H9 (cell line): Measurements from ENCODE around the gene RPL18. TPM values are rescaled to one million over a fixed set of nuclear protein-coding genes. Genes with fewer than 3 reads are reported as not detected.

ENCODE experiments used
- DNase-seq: peaks from one replicate; pipeline ENCODE4 v3.0.0-alpha.2; 2017
- H2AFZ ChIP-seq: one replicate; pipeline ENCODE4 v1.6.1; 2013; ENCODE audit warnings: mild to moderate bottlenecking, low read length, control low read depth, moderate library complexity
- H2AK5ac ChIP-seq: 2 replicates; pipeline ENCODE4 v1.6.1; 2013; ENCODE audit warnings: low read length, control low read depth, mixed read lengths; ENCODE audit not compliant: insufficient read length
- H2BK120ac ChIP-seq: one replicate; pipeline ENCODE4 v1.6.1; 2013; ENCODE audit warnings: low read depth, mild to moderate bottlenecking, low read length, control low read depth, inconsistent platforms; ENCODE audit not compliant: poor library complexity, severe bottlenecking
- H2BK12ac ChIP-seq: 2 replicates; pipeline ENCODE4 v1.6.1; 2013; ENCODE audit warnings: low read length, control low read depth, mixed read lengths, low read depth; ENCODE audit not compliant: insufficient read length
- H2BK15ac ChIP-seq: 2 replicates; pipeline ENCODE4 v1.6.1; 2013; ENCODE audit warnings: low read depth, low read length, control low read depth
- H2BK20ac ChIP-seq: one replicate; pipeline ENCODE4 v1.6.1; 2013; ENCODE audit warnings: low read depth, mild to moderate bottlenecking, low read length, control low read depth, inconsistent platforms; ENCODE audit not compliant: poor library complexity, severe bottlenecking
- H2BK5ac ChIP-seq: 2 replicates; pipeline ENCODE4 v1.6.1; 2013; ENCODE audit warnings: low read length, control low read depth, mixed read lengths; ENCODE audit not compliant: insufficient read length
- H3K14ac ChIP-seq: 2 replicates; pipeline ENCODE4 v1.6.1; 2013; ENCODE audit warnings: low read length, control low read depth; ENCODE audit not compliant: insufficient read depth
- H3K18ac ChIP-seq: 2 replicates; pipeline ENCODE4 v1.6.1; 2013; ENCODE audit warnings: low read depth, mild to moderate bottlenecking, mixed read lengths, low read length, control low read depth; ENCODE audit not compliant: insufficient read length
- H3K23ac ChIP-seq: 2 replicates; pipeline ENCODE4 v1.6.1; 2013; ENCODE audit warnings: low read length, control low read depth, mixed read lengths, low read depth; ENCODE audit not compliant: insufficient read length
- H3K23me2 ChIP-seq: 2 replicates; pipeline ENCODE4 v1.6.1; 2013; ENCODE audit warnings: low read depth, mild to moderate bottlenecking, mixed read lengths, low read length, control low read depth; ENCODE audit not compliant: insufficient read length, poor library complexity, severe bottlenecking
- H3K27ac ChIP-seq: 2 replicates; pipeline ENCODE4 v1.5.1; 2013; ENCODE audit warnings: low read length, control low read depth, mixed read lengths, low read depth; ENCODE audit not compliant: insufficient read length
- H3K27me3 ChIP-seq: 2 replicates; pipeline ENCODE4 v1.6.1; 2013; ENCODE audit warnings: low read length, control low read depth, inconsistent platforms; ENCODE audit not compliant: insufficient read depth
- H3K4ac ChIP-seq: 2 replicates; pipeline ENCODE4 v1.6.1; 2013; ENCODE audit warnings: low read depth, mild to moderate bottlenecking, control low read depth, inconsistent platforms, low read length, moderate library complexity
- H3K4me1 ChIP-seq: 2 replicates; pipeline ENCODE4 v1.6.1; 2013; ENCODE audit warnings: low read length, control low read depth, inconsistent platforms; ENCODE audit not compliant: insufficient read depth
- H3K4me2 ChIP-seq: 2 replicates; pipeline ENCODE4 v1.6.1; 2013; ENCODE audit warnings: low read length, control low read depth, mixed read lengths; ENCODE audit not compliant: insufficient read length, insufficient read depth
- H3K56ac ChIP-seq: 2 replicates; pipeline ENCODE4 v1.6.1; 2013; ENCODE audit warnings: low read depth, mild to moderate bottlenecking, mixed read lengths, low read length, control low read depth; ENCODE audit not compliant: insufficient read length
- H3K79me1 ChIP-seq: 2 replicates; pipeline ENCODE4 v1.6.1; 2013; ENCODE audit warnings: low read depth, mild to moderate bottlenecking, moderate library complexity, low read length, control low read depth, inconsistent platforms; ENCODE audit not compliant: insufficient read depth, poor library complexity, severe bottlenecking
- H3K79me2 ChIP-seq: 2 replicates; pipeline ENCODE4 v1.6.1; 2013; ENCODE audit warnings: low read length, control low read depth, inconsistent platforms; ENCODE audit not compliant: insufficient read depth
- H3K9ac ChIP-seq: 2 replicates; pipeline ENCODE4 v1.6.1; 2013; ENCODE audit warnings: low read length, control low read depth, mixed read lengths; ENCODE audit not compliant: insufficient read length; ENCODE audit errors: extremely low read depth
- H3K9me3 ChIP-seq: one replicate; pipeline ENCODE4 v1.6.1; 2013; ENCODE audit warnings: low read depth, low read length, inconsistent platforms; ENCODE audit not compliant: control insufficient read depth
- H3T11ph ChIP-seq: one replicate; pipeline ENCODE4 v1.6.1; 2013; ENCODE audit warnings: mild to moderate bottlenecking, low read length, control low read depth, inconsistent platforms
- H4K20me1 ChIP-seq: one replicate; pipeline ENCODE4 v1.6.1; 2013; ENCODE audit not compliant: control insufficient read depth, insufficient read length, insufficient read depth
- H4K5ac ChIP-seq: 2 replicates; pipeline ENCODE4 v1.6.1; 2013; ENCODE audit warnings: low read depth, mild to moderate bottlenecking, mixed read lengths, low read length, control low read depth; ENCODE audit not compliant: insufficient read length
- H4K8ac ChIP-seq: replicated peaks from 2 replicates; pipeline ENCODE4 v1.6.1; 2013; ENCODE audit warnings: low read length, control low read depth, mixed read lengths, low read depth; ENCODE audit not compliant: insufficient read length
- H4K91ac ChIP-seq: 2 replicates; pipeline ENCODE4 v1.6.1; 2013; ENCODE audit warnings: low read depth, mild to moderate bottlenecking, moderate library complexity, mixed read lengths, low read length, control low read depth; ENCODE audit not compliant: insufficient read length
- H3K27ac Mint-ChIP-seq, 3 experiments: 2 replicates in 2 of 3; 3 replicates in 1 of 3; pipeline ENCODE4 v1.8.0; 2020 to 2021; ENCODE audit warnings: mixed read lengths in 3 of 3, mild to moderate bottlenecking in 1 of 3, moderate library complexity in 1 of 3
- H3K27me3 Mint-ChIP-seq: 2 replicates; pipeline ENCODE4 v1.8.0; 2021; ENCODE audit warnings: low read depth, mild to moderate bottlenecking, moderate library complexity, mixed read lengths
- H3K36me3 Mint-ChIP-seq, 3 experiments: 2 replicates in 2 of 3; 3 replicates in 1 of 3; pipeline ENCODE4 v1.8.0; 2020 to 2021; ENCODE audit warnings: low read depth in 3 of 3, mixed read lengths in 3 of 3; ENCODE audit not compliant: insufficient read depth in 1 of 3
- H3K4me1 Mint-ChIP-seq, 2 experiments: 2 replicates each; pipeline ENCODE4 v1.8.0; 2020; ENCODE audit warnings: mixed read lengths in 2 of 2
- H3K4me3 Mint-ChIP-seq, 2 experiments: 2 replicates in 1 of 2; 3 replicates in 1 of 2; pipeline ENCODE4 v1.8.0; 2020 to 2021; ENCODE audit warnings: mild to moderate bottlenecking in 2 of 2, mixed read lengths in 2 of 2, moderate library complexity in 1 of 2
- H3K9me3 Mint-ChIP-seq, 2 experiments: 2 replicates in 1 of 2; 3 replicates in 1 of 2; pipeline ENCODE4 v1.8.0; 2020; ENCODE audit warnings: mild to moderate bottlenecking in 2 of 2, mixed read lengths in 2 of 2, moderate library complexity in 1 of 2
- WGBS: extraction: QIAGEN DNeasy Blood & Tissue Kit; methylation state at CpG from one replicate; pipeline ENCODE4 v1.1.7; 2013; ENCODE audit warnings: missing lambda C conversion rate, low lambda C conversion rate, mixed read lengths; ENCODE audit not compliant: insufficient read length; ENCODE audit errors: extremely low coverage; 5-methylcytosine and 5-hydroxymethylcytosine counted together
- total RNA-seq: library from RNA; stranded (reverse); gene quantifications from 2 replicates; pipeline ENCODE4 v1.2.1, GENCODE V29; 2021
- TF ChIP-seq, protein P1 (sequence below): fragments of 200-600 bp; sonication (generic); conservative IDR thresholded peaks from 3 replicates; pipeline ENCODE4 v1.8.0; 2021; ENCODE audit warnings: antibody characterized with exemption, mild to moderate bottlenecking

The RPL18 gene
- total RNA-seq, 1 experiment from 2014 or later, result 1,855 TPM

DNA sequence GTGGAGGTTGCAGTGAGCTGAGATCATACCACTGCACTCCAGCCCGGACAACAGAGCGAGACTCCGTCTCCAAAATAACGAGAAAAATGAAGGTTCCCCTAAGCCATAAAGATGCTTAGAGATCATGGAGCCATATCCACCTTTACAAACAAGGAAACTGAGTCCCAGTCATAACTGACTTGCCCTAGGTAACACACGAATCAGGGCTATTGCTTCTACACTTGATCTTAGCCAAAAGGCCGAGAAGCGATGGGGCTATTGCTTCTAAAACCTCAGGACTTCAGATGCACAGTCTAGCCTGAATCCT lies 15.0 kb upstream of the RPL18 start:
- H2AK5ac ChIP-seq, result no peak overlapping the region
- no peak overlapping the region for H2BK20ac ChIP-seq
- peaks cover 32% of the 10 kb centered on the region for H3K23me2 ChIP-seq
- no peak overlapping the region for H3K23ac ChIP-seq
- DNase-seq, result no peak
- H2BK12ac ChIP-seq, result no peak overlapping the region
- Mint-ChIP-seq H3K27me3 (peaks cover 4% of the 10 kb centered on the region), H3K4me1 (peaks cover 32 to 53% of the 10 kb centered on the region in 2 experiments), H3K4me3 (peak overlapping the region; percentile 30 to 63; a peak in 3 of 5 replicates), H3K9me3 (no peaks in the 10 kb centered on the region), H3K36me3 (peaks cover 4 to 22% (median 16%) of the 10 kb centered on the region in 3 experiments; a peak in 6 of 7 replicates), H3K27ac (peak overlapping the region in 1 of 3 experiments; percentile 55; a peak in 1 of 7 replicates)
- H2BK15ac ChIP-seq, result no peak overlapping the region
- H2BK120ac ChIP-seq, result no peak overlapping the region
- H2BK5ac ChIP-seq, result no peak overlapping the region
- no CpG with 5 or more reads among the region's 7 CpGs for WGBS
- H3K9me3 ChIP-seq, result no peaks in the 10 kb centered on the region
- H3K27me3 ChIP-seq, result no peaks in the 10 kb centered on the region; the same call in 1 of the 2 replicates
- H3K4ac ChIP-seq, result no peak overlapping the region
- H4K20me1 ChIP-seq, result no peaks in the 10 kb centered on the region
- H3K79me2 ChIP-seq, result no peaks in the 10 kb centered on the region
- no peak overlapping the region for H3T11ph ChIP-seq
- H3K4me2 ChIP-seq, result peak overlapping the region; percentile 39
- H2AFZ ChIP-seq, result no peak overlapping the region
- H3K56ac ChIP-seq, result no peak overlapping the region
- no peak overlapping the region for H4K5ac ChIP-seq
- TF ChIP-seq, protein P1, sequence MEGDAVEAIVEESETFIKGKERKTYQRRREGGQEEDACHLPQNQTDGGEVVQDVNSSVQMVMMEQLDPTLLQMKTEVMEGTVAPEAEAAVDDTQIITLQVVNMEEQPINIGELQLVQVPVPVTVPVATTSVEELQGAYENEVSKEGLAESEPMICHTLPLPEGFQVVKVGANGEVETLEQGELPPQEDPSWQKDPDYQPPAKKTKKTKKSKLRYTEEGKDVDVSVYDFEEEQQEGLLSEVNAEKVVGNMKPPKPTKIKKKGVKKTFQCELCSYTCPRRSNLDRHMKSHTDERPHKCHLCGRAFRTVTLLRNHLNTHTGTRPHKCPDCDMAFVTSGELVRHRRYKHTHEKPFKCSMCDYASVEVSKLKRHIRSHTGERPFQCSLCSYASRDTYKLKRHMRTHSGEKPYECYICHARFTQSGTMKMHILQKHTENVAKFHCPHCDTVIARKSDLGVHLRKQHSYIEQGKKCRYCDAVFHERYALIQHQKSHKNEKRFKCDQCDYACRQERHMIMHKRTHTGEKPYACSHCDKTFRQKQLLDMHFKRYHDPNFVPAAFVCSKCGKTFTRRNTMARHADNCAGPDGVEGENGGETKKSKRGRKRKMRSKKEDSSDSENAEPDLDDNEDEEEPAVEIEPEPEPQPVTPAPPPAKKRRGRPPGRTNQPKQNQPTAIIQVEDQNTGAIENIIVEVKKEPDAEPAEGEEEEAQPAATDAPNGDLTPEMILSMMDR, result no peak
- no peak overlapping the region for H3K27ac ChIP-seq
- no peaks in the 10 kb centered on the region for H3K79me1 ChIP-seq
- H3K14ac ChIP-seq, result no peak overlapping the region
- H4K8ac ChIP-seq, result no peak overlapping the region
- H3K9ac ChIP-seq, result no peak overlapping the region
- H3K18ac ChIP-seq, result no peak overlapping the region
- H3K4me1 ChIP-seq, result peaks cover 9% of the 10 kb centered on the region; the same call in 1 of the 2 replicates
- no peak overlapping the region for H4K91ac ChIP-seq
